Adrenal gland (tissue), 5 donors: ENCODE measurements around the gene SUSD3.

Source experiments
- CTCF ChIP-seq, 6 experiments: fragments of 450-650 bp in 4 of 6; fragments of 200-600 bp in 2 of 6; sonication (generic) in 1 of 6; IDR thresholded peaks; 1 replicate in 5 of 6; 2 replicates in 1 of 6; pipeline versions ENCODE4 v1.5.1 to v1.8.0; 2016 to 2021; ENCODE audit warnings: antibody characterized with exemption in 6 of 6, mild to moderate bottlenecking in 2 of 6, moderate library complexity in 1 of 6
- POLR2A ChIP-seq, 2 donors: fragments of 450-650 bp; IDR thresholded peaks; one replicate each; pipeline ENCODE4 v1.6.1; 2017; ENCODE audit warnings: antibody characterized with exemption in 2 of 2, mild to moderate bottlenecking in 2 of 2, moderate library complexity in 1 of 2
- donor health status: DM: no; HTN: no; CAD: no.

GRCh38 chr9:93092251-93092991 lies 33.9 kb downstream of the SUSD3 start:
- TF ChIP-seq CTCF (IDR thresholded peaks at IDR 0.05) (no peak), POLR2A (IDR thresholded peaks at IDR 0.05) (no peak)
